GM10248 (cell line): ENCODE measurements around the gene RARRES2.
A peak's percentile ranks its signal among the peaks of the same experiment; 100 is the strongest.

Experiments
- CTCF ChIA-PET: fragments of 300-600 bp; sonication (Branson Sonifier 250); formaldehyde crosslinking; extraction: SDS; loops from one replicate; lab custom pipeline; 2021; ENCODE audit warnings: antibody characterized with exemption; lab: Yijun Ruan, JAX
- POLR2A ChIA-PET: fragments of 350-650 bp; sonication (Branson Sonifier 250); formaldehyde crosslinking; extraction: SDS; loops from one replicate; lab custom pipeline; 2020; ENCODE audit warnings: antibody characterized with exemption; lab: Yijun Ruan, JAX
- DNase-seq: peaks from one replicate; pipeline ENCODE4 v3.0.0; 2012; ENCODE audit errors: extremely low spot score
- TF ChIP-seq, protein P1 (sequence below): IDR thresholded peaks from 2 replicates; pipeline ENCODE4 v1.5.1; 2012; ENCODE audit warnings: mild to moderate bottlenecking, low read depth; ENCODE audit errors: extremely low read depth, missing control alignments, control extremely low read depth

Gene RARRES2

GRCh38 chr7:150327308-150327707, 14.1 kb downstream of the RARRES2 start:
- CTCF ChIA-PET: interaction anchor here (0.9 to 1.6 kb wide), 2 partner anchors 14 to 139 kb away, joined by 3 to 5 read pairs; no protein-coding TSS in a partner anchor
- no peak for DNase-seq

GRCh38 chr7:150326657-150327268, 14.7 kb downstream of the RARRES2 start:
- TF ChIP-seq, protein P1, sequence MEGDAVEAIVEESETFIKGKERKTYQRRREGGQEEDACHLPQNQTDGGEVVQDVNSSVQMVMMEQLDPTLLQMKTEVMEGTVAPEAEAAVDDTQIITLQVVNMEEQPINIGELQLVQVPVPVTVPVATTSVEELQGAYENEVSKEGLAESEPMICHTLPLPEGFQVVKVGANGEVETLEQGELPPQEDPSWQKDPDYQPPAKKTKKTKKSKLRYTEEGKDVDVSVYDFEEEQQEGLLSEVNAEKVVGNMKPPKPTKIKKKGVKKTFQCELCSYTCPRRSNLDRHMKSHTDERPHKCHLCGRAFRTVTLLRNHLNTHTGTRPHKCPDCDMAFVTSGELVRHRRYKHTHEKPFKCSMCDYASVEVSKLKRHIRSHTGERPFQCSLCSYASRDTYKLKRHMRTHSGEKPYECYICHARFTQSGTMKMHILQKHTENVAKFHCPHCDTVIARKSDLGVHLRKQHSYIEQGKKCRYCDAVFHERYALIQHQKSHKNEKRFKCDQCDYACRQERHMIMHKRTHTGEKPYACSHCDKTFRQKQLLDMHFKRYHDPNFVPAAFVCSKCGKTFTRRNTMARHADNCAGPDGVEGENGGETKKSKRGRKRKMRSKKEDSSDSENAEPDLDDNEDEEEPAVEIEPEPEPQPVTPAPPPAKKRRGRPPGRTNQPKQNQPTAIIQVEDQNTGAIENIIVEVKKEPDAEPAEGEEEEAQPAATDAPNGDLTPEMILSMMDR: no peak
- DNase-seq: no peak
- POLR2A ChIA-PET: interaction anchor here (0.7 kb wide), 2 partner anchors 12 to 14 kb away, joined by 4 to 11 read pairs; no protein-coding TSS in a partner anchor
- CTCF ChIA-PET: interaction anchor here (0.9 to 1.8 kb wide), 4 partner anchors 8 to 139 kb away, joined by 3 to 5 read pairs (median 4); no protein-coding TSS in a partner anchor

More at GRCh38 chr7:150327308-150327707, 14.1 kb downstream of the RARRES2 start:
- POLR2A ChIA-PET: interaction anchor here (0.7 kb wide), 1 partner anchor 11 kb away, joined by 11 read pairs; no protein-coding TSS in a partner anchor
- TF ChIP-seq, protein P1: no peak

DNA sequence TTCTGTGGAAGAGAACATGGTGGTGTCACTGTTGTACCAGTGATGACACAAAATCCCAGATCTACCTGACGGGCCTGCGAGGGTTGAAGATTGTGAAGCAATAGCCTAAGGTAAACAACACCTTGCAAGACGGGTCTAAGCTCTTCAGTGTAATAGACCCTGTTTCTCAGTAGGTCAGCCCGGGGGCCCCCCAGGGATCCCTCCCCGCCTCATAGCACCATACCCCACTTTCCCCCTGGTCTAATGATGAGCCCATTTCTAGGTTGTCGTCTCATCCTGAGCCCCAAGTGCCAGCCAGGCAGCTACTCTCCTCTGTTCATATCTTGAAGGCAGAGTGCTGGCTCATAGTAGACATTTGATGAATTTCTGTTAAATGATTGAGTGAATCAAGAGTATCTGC, 15.5 kb downstream of the RARRES2 start:
- no peak for DNase-seq
- TF ChIP-seq, protein P1: no peak
- ChIA-PET CTCF (interaction anchor here (0.9 to 1.8 kb wide), 5 partner anchors 9 to 45 kb away, joined by 3 to 5 read pairs (median 4); no protein-coding TSS in a partner anchor), POLR2A (no interaction called here)

DNA sequence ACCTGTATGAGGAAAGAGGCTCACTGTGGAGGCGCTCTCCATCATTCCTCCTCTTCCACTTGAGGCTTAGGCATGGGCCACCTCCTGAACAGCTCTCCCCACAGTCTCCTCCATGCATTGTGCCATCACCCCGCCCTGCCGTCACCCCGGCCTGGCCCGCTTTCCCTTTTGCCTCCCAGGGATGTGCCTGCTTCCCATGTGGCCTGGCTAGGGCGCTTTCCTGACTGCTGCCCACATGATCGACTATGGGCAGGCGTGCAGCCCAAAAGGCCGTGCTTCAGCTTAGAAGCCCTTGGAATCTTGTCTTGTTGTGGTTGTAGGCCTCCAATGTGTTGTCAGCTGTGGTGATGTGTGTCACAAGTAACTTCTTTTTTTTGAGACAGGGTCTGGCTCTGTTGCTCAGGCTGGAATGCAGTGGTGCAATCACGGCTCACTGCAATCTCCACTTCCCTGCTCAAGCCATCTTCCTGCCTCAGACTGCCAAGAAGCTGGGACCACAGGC, 16.3 kb downstream of the RARRES2 start:
- ChIA-PET CTCF (interaction anchor here (1.1 to 1.8 kb wide), 3 partner anchors 21 to 45 kb away, joined by 3 to 5 read pairs (median 4); no protein-coding TSS in a partner anchor), POLR2A (no interaction called here)
- TF ChIP-seq, protein P1: no peak
- no peak for DNase-seq

- peak; percentile 17 for DNase-seq
- TF ChIP-seq, protein P1: no peak
- ChIA-PET POLR2A (no interaction called here), CTCF (interaction anchor here (2.9 kb wide), 1 partner anchor 10 kb away, joined by 10 read pairs; no protein-coding TSS in a partner anchor)
These were observed 17.0 kb downstream of the RARRES2 start for GRCh38 chr7:150324373-150324961.

DNA sequence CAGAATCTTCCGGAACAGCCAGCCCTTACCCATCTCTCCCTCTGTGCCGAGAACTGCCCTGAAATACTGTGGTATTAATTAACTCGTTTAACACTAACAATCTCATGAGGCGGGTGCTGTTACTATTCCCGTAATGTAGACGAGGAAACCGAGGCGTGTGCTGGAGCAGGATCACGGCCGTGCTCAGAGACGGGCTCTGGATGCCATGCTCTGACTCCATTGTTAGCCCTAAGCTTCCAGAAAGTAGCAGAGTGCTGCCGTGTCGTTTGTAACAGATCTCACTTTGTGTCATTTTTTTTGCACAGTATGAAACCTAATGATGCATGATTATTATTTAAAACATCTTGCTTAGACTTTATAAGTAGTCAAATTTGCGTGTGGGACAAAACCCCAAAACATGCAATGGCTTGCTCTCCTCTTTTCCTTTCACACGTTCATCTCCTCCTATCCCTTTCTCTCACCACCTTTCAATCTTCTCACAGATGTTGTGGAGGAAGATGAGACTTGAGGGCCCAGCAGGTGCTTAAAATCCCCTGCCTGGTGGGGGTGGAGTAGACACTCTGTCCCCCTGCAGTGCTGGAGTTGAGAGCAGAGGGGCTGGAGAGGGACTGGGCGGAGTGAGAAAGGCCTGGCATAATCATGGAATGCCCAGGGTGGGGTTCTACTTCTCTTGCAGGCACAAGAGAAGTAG, 17.6 kb downstream of the RARRES2 start:
- ChIA-PET POLR2A (no interaction called here), CTCF (interaction anchor here (1.1 to 2.9 kb wide), 2 partner anchors 9 to 96 kb away, joined by 3 to 10 read pairs; no protein-coding TSS in a partner anchor)
- DNase-seq: peak; percentile 24
- TF ChIP-seq, protein P1: no peak
